ENCODE data around the gene TAC3. TPM values are rescaled to one million over a fixed set of nuclear protein-coding genes. Genes with fewer than 3 reads are reported as not detected.

Gene TAC3
- total RNA-seq, 4 donors from 2014 or later, result 9.6 to 13.8 (median 9.9) TPM; not detected in 1

- peaks cover 0 to 89% (median 0%) of the 10 kb centered on the region in 3 donors for H3K36me3 ChIP-seq
- no peak for DNase-seq
- H3K27ac ChIP-seq, result no peak overlapping the region
- H3K4me1 ChIP-seq, result no peaks in the 10 kb centered on the region
- no peak overlapping the region for H3K4me3 ChIP-seq
- no peaks in the 10 kb centered on the region for H3K27me3 ChIP-seq
- no peaks in the 10 kb centered on the region for H3K9me3 ChIP-seq
- TF ChIP-seq, protein P1, sequence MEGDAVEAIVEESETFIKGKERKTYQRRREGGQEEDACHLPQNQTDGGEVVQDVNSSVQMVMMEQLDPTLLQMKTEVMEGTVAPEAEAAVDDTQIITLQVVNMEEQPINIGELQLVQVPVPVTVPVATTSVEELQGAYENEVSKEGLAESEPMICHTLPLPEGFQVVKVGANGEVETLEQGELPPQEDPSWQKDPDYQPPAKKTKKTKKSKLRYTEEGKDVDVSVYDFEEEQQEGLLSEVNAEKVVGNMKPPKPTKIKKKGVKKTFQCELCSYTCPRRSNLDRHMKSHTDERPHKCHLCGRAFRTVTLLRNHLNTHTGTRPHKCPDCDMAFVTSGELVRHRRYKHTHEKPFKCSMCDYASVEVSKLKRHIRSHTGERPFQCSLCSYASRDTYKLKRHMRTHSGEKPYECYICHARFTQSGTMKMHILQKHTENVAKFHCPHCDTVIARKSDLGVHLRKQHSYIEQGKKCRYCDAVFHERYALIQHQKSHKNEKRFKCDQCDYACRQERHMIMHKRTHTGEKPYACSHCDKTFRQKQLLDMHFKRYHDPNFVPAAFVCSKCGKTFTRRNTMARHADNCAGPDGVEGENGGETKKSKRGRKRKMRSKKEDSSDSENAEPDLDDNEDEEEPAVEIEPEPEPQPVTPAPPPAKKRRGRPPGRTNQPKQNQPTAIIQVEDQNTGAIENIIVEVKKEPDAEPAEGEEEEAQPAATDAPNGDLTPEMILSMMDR (IDR thresholded peaks at IDR 0.05), result no peak
- TF ChIP-seq POLR2A (IDR thresholded peaks at IDR 0.05), result no peak
These were observed 24.4 kb upstream of the TAC3 start for GRCh38 chr12:57040750-57041149.

GRCh38 chr12:57040211-57040610 is 23.9 kb upstream of the TAC3 start:
- Histone ChIP-seq H3K27me3 (no peaks in the 10 kb centered on the region), H3K36me3 (peaks cover 0 to 90% (median 0%) of the 10 kb centered on the region in 3 donors), H3K4me3 (no peak overlapping the region), H3K27ac (no peak overlapping the region), H3K9me3 (no peaks in the 10 kb centered on the region), H3K4me1 (no peaks in the 10 kb centered on the region)
- no peak for TF ChIP-seq POLR2A (IDR thresholded peaks at IDR 0.05)
- TF ChIP-seq, protein P1 (IDR thresholded peaks at IDR 0.05), result no peak
- no peak for DNase-seq

GRCh38 chr12:57039016-57039798 is 22.9 kb upstream of the TAC3 start:
- Histone ChIP-seq H3K27ac (no peak overlapping the region), H3K36me3 (peaks cover 0 to 88% (median 0%) of the 10 kb centered on the region in 3 donors), H3K27me3 (no peaks in the 10 kb centered on the region), H3K4me3 (no peak overlapping the region), H3K9me3 (no peaks in the 10 kb centered on the region), H3K4me1 (no peaks in the 10 kb centered on the region)
- TF ChIP-seq POLR2A (IDR thresholded peaks at IDR 0.05), result no peak
- TF ChIP-seq, protein P1 (IDR thresholded peaks at IDR 0.05), result no peak
- DNase-seq, result no peak

DNA sequence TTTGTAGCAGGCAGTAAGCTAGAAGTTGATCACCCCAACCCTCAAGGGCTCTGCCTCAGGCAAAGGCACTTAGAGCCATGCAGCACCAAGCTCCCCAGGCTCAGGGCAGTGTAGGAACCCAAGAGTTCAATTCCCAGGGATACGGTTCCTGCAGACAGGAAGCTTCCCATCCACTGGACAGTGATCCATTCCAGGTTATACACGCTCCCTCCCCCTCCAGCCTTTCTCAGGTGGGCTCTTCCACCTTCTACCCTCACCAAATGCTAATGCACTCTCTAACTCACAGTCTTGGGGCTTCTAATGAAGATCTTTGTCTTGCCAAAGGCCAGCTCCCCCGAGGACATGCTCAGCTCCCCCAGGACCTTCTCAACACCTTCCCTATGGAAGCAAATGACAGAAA is 20.9 kb upstream of the TAC3 start:
- DNase-seq, result no peak
- Histone ChIP-seq H3K27ac (no peak overlapping the region), H3K36me3 (peaks cover 0 to 81% (median 0%) of the 10 kb centered on the region in 3 donors), H3K27me3 (no peaks in the 10 kb centered on the region), H3K9me3 (no peaks in the 10 kb centered on the region), H3K4me1 (no peaks in the 10 kb centered on the region), H3K4me3 (no peak overlapping the region)
- TF ChIP-seq, protein P1 (IDR thresholded peaks at IDR 0.05), result no peak
- TF ChIP-seq POLR2A (IDR thresholded peaks at IDR 0.05), result no peak

DNA sequence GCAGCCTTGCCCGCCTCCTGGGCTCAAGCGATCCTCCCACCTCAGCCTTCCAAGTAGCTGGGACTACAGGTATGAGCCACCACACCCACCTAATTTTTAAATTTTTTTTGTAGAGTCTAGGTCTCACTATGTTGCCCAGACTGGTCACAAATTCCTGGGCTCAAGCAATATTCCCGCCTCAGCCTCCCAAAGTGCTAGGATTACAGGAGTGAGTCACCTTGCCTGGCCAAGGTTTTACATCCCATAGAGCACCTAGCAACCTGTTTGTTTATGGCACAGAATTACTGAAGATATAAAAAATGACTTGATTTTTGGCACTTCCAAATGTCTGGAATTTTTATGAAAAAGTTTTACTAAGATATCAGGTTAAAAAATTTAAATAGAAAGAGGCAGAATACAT is 17.1 kb upstream of the TAC3 start:
- Histone ChIP-seq H3K27ac (no peak overlapping the region), H3K4me1 (no peaks in the 10 kb centered on the region), H3K36me3 (peaks cover 0 to 84% (median 0%) of the 10 kb centered on the region in 3 donors), H3K4me3 (no peak overlapping the region), H3K27me3 (no peaks in the 10 kb centered on the region), H3K9me3 (no peaks in the 10 kb centered on the region)
- TF ChIP-seq POLR2A (IDR thresholded peaks at IDR 0.05), result no peak
- TF ChIP-seq, protein P1 (IDR thresholded peaks at IDR 0.05), result no peak
- DNase-seq, result no peak
